ENCODE measurements around the gene AUH. TPM values are rescaled to one million over a fixed set of nuclear protein-coding genes. Genes with fewer than 3 reads are reported as not detected.

The AUH gene
- polyA plus RNA-seq, 1 donor from 2014 or later = 42.6 TPM

GRCh38 chr9:91176426-91176825 lies 185.3 kb downstream of the AUH start:
- TF ChIP-seq RAD21 (conservative IDR thresholded peaks at IDR 0.05) (no peak), POLR2AphosphoS5 (IDR thresholded peaks at IDR 0.05) (no peak), EZH2 (IDR thresholded peaks at IDR 0.05; ENCODE audit: borderline replicate concordance, insufficient read depth, low read length, poor library complexity, severe bottlenecking) (no peak), MXI1 (conservative IDR thresholded peaks at IDR 0.05; ENCODE audit: poor library complexity, severe bottlenecking) (no peak), SMC3 (conservative IDR thresholded peaks at IDR 0.05; ENCODE audit: poor library complexity) (no peak), REST (IDR thresholded peaks at IDR 0.05; ENCODE audit: borderline replicate concordance) (no peak), TAF1 (IDR thresholded peaks at IDR 0.05; ENCODE audit: low read depth) (no peak), EP300 (conservative IDR thresholded peaks at IDR 0.05; ENCODE audit: poor library complexity, severe bottlenecking) (no peak), CTCF (IDR thresholded peaks at IDR 0.05; ENCODE audit: poor library complexity, severe bottlenecking) (no peak)
- Histone ChIP-seq H2AFZ (ENCODE audit: low read depth, low read length) (no peak overlapping the region), H3K4me2 (ENCODE audit: low read length) (no peak overlapping the region), H3F3A (ENCODE audit: insufficient read depth, low read length, poor library complexity, severe bottlenecking) (no peaks in the 10 kb centered on the region), H3K9me3 (ENCODE audit: low read length) (no peaks in the 10 kb centered on the region), H3K9me2 (ENCODE audit: insufficient read depth, low read length) (no peaks in the 10 kb centered on the region), H3K9ac (ENCODE audit: low read length) (no peak overlapping the region), H3K27ac (ENCODE audit: low read length) (no peak overlapping the region), H3K79me2 (replicated peaks; ENCODE audit: insufficient read depth, low read length) (no peaks in the 10 kb centered on the region), H3K36me3 (ENCODE audit: insufficient read depth, low read length) (no peaks in the 10 kb centered on the region), H3K27me3 (ENCODE audit: insufficient read depth, low read depth, low read length) (no peaks in the 10 kb centered on the region), H4K20me1 (ENCODE audit: insufficient read depth) (no peaks in the 10 kb centered on the region), H3K4me3 (ENCODE audit: low read length) (no peak overlapping the region)

- H3K4me3 ChIP-seq (ENCODE audit: low read length) = no peak overlapping the region
- no peak overlapping the region for H2AFZ ChIP-seq (ENCODE audit: low read depth, low read length)
- no peak overlapping the region for H3K27ac ChIP-seq (ENCODE audit: low read length)
- no peaks in the 10 kb centered on the region for H3K79me2 ChIP-seq (replicated peaks; ENCODE audit: insufficient read depth, low read length)
- no peaks in the 10 kb centered on the region for H4K20me1 ChIP-seq (ENCODE audit: insufficient read depth)
- H3K36me3 ChIP-seq (ENCODE audit: insufficient read depth, low read length) = no peaks in the 10 kb centered on the region
- no peak overlapping the region for H3K4me2 ChIP-seq (ENCODE audit: low read length)
- TF ChIP-seq EZH2 (IDR thresholded peaks at IDR 0.05; ENCODE audit: borderline replicate concordance, insufficient read depth, low read length, poor library complexity, severe bottlenecking) = no peak
- no peak for TF ChIP-seq EP300 (conservative IDR thresholded peaks at IDR 0.05; ENCODE audit: poor library complexity, severe bottlenecking)
- no peak for TF ChIP-seq REST (IDR thresholded peaks at IDR 0.05; ENCODE audit: borderline replicate concordance)
- no peak for TF ChIP-seq CTCF (IDR thresholded peaks at IDR 0.05; ENCODE audit: poor library complexity, severe bottlenecking)
- no peak for TF ChIP-seq TAF1 (IDR thresholded peaks at IDR 0.05; ENCODE audit: low read depth)
- TF ChIP-seq MXI1 (conservative IDR thresholded peaks at IDR 0.05; ENCODE audit: poor library complexity, severe bottlenecking) = no peak
- H3K9ac ChIP-seq (ENCODE audit: low read length) = no peak overlapping the region
- H3F3A ChIP-seq (ENCODE audit: insufficient read depth, low read length, poor library complexity, severe bottlenecking) = no peaks in the 10 kb centered on the region
- H3K27me3 ChIP-seq (ENCODE audit: insufficient read depth, low read depth, low read length) = no peaks in the 10 kb centered on the region
- H3K9me2 ChIP-seq (ENCODE audit: insufficient read depth, low read length) = no peaks in the 10 kb centered on the region
- no peaks in the 10 kb centered on the region for H3K9me3 ChIP-seq (ENCODE audit: low read length)
These were observed 186.9 kb downstream of the AUH start for GRCh38 chr9:91174772-91175171.
